Muscle layer of duodenum (tissue), 2 donors: ENCODE measurements around the gene FHL2.

Source experiments
- H3K27ac ChIP-seq: one replicate; pipeline ENCODE4 v1.7.0; 2013; ENCODE audit warnings: mild to moderate bottlenecking, low read length
- H3K27me3 ChIP-seq: one replicate; pipeline ENCODE4 v1.7.0; 2013; ENCODE audit warnings: low read depth, mild to moderate bottlenecking, control low read depth, low read length
- H3K36me3 ChIP-seq, 2 donors: one replicate each; pipeline ENCODE4 v1.7.0; 2013; ENCODE audit warnings: low read length in 2 of 2, control low read depth in 1 of 2, mild to moderate bottlenecking in 1 of 2; ENCODE audit not compliant: insufficient read depth in 2 of 2, control insufficient read depth in 1 of 2
- H3K4me1 ChIP-seq, 2 donors: one replicate each; pipeline ENCODE4 v1.7.0; 2013; ENCODE audit warnings: low read length in 2 of 2, mild to moderate bottlenecking in 2 of 2, control low read depth in 1 of 2, moderate library complexity in 1 of 2; ENCODE audit not compliant: insufficient read depth in 2 of 2, control insufficient read depth in 1 of 2
- H3K4me3 ChIP-seq, 2 donors: one replicate each; pipeline ENCODE4 v1.7.0; 2013; ENCODE audit warnings: low read length in 2 of 2, low read depth in 1 of 2, mild to moderate bottlenecking in 1 of 2
- H3K9me3 ChIP-seq, 2 donors: one replicate each; pipeline ENCODE4 v1.7.0; 2013; ENCODE audit warnings: low read length in 2 of 2, control low read depth in 1 of 2, mild to moderate bottlenecking in 1 of 2; ENCODE audit not compliant: control insufficient read depth in 1 of 2
- donor health status: healthy.

FHL2 gene

DNA sequence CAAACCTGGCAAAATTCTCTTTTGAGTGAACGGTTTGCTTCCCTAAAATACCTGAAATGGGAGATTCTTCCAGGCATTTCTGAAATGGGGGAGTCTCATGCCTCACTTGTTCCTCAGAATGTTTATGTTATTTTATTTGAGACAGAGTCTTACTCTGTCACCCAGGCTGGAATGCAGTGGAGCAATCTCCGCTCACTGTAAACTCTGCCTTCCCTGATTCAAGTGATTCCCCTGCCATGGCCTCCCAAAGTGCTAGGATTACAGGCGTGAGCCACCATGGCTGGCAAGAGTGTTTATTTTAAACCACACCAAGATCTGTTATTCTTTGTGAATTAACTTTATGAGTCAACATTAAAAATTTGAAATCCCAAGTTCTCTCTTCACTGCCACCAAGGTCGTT, 6.4 kb upstream of the FHL2 start:
- H3K27ac ChIP-seq = no peak overlapping the region
- no peaks in the 10 kb centered on the region for H3K36me3 ChIP-seq
- H3K9me3 ChIP-seq = no peaks in the 10 kb centered on the region
- peaks cover 6% of the 10 kb centered on the region in 2 donors for H3K4me1 ChIP-seq
- no peak overlapping the region for H3K4me3 ChIP-seq
- no peaks in the 10 kb centered on the region for H3K27me3 ChIP-seq

DNA sequence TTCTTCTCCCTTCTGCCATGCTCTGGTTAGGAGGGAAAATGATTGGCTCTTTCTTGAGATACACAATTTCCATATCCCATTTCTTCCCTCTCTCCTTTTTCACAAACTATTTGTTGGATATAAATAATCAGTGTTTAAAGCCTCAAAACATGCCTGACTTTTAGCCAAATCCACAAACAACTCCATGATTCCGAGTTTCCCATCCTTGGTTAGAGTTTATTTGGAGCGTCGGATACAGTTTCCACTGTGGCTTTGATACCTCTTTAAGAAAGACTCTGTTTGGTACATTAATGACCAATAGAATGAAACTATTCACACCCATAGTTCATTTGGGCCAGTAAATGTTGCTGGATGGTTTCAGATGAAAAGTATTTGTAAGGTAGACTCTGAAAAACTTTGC, 5.9 kb upstream of the FHL2 start:
- peak overlapping the region; percentile 37 for H3K27ac ChIP-seq
- no peaks in the 10 kb centered on the region for H3K27me3 ChIP-seq
- no peaks in the 10 kb centered on the region for H3K9me3 ChIP-seq
- H3K4me3 ChIP-seq = no peak overlapping the region
- peaks cover under 1 to 6% of the 10 kb centered on the region in 2 donors for H3K4me1 ChIP-seq
- H3K36me3 ChIP-seq = no peaks in the 10 kb centered on the region

DNA sequence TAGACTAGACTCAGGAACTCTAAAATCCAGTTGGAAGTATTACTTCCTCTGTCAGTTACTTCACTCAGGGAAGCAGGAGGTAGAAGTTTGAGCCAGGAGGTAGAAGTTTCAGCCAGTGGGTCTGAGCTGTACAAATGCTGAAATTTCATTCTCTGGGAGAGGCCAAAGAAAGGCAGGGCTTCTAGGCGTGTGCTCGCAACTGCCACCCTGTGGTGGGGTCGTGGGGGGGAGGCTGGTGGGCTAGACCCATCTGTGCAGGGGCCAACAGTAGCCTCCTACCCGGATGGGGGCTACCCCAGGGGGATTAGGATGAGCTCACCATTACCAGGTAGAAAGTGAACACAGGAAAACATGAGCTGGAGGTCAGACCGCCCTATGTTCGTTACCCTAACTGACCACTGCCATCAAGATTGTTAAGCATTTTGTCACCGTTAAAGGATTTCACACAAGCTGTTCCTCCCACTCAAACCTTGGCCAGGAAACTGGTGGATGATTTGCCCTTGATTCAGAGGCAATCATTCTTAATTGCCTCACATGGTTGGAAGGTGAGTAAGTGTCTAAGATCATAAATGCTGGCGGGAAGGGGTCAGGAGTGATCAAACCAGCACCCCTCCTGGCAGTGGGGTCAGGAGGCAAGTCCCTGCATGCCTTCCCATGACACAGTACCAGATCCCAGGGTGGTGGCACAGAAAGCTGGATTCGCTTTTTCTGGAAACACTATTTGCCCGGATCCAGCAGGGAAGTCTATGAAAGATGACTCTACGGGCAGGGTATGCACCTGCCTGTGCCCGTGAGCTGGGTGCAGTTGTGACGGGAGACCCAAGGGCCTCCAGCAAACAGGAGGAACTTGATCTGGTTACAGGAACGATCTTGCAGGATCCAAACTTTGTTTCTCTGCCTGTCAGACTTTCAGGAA, 5.2 kb upstream of the FHL2 start:
- Histone ChIP-seq H3K27ac (peak overlapping the region; percentile 48), H3K9me3 (no peaks in the 10 kb centered on the region), H3K4me1 (peaks cover 0 to 6% of the 10 kb centered on the region in 2 donors), H3K27me3 (no peaks in the 10 kb centered on the region), H3K36me3 (no peaks in the 10 kb centered on the region), H3K4me3 (no peak overlapping the region)

GRCh38 chr2:105403241-105403782, 4.5 kb upstream of the FHL2 start:
- H3K4me1 ChIP-seq = peaks cover 0 to 6% of the 10 kb centered on the region in 2 donors
- no peak overlapping the region for H3K4me3 ChIP-seq
- no peaks in the 10 kb centered on the region for H3K27me3 ChIP-seq
- H3K27ac ChIP-seq = peak overlapping the region; percentile 48
- H3K9me3 ChIP-seq = no peaks in the 10 kb centered on the region
- no peaks in the 10 kb centered on the region for H3K36me3 ChIP-seq

DNA sequence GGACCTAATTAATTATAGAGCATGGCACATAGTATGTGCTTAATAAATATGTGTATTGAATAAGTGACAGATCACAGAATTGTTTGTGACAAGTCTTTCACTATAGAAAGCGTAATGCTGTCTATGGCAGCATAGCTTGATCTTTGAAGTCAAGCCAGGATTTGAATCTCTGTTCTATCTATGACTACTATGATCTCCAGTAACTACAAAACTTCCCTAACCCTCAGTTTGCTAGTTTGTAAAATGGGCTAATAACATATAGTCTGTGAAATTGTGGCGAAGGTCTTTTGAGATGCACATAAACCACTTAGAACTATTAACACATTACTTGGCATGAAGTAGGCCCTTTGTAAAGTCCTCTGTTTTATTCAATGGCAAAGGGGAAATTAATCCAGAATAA, 4.0 kb upstream of the FHL2 start:
- Histone ChIP-seq H3K4me1 (peaks cover 0 to 6% of the 10 kb centered on the region in 2 donors), H3K27ac (peak overlapping the region; percentile 48), H3K9me3 (no peaks in the 10 kb centered on the region)

GRCh38 chr2:105401867-105402266, 3.0 kb upstream of the FHL2 start:
- H3K9me3 ChIP-seq = no peaks in the 10 kb centered on the region
- H3K4me1 ChIP-seq = peaks cover 2 to 6% of the 10 kb centered on the region in 2 donors
- no peaks in the 10 kb centered on the region for H3K36me3 ChIP-seq
- no peak overlapping the region for H3K27ac ChIP-seq
- H3K27me3 ChIP-seq = no peaks in the 10 kb centered on the region
- H3K4me3 ChIP-seq = no peak overlapping the region

More for the DNA sequence above, 4.0 kb upstream of the FHL2 start:
- no peaks in the 10 kb centered on the region for H3K36me3 ChIP-seq
- no peak overlapping the region for H3K4me3 ChIP-seq
- no peaks in the 10 kb centered on the region for H3K27me3 ChIP-seq

- Histone ChIP-seq H3K27ac (no peak overlapping the region), H3K9me3 (no peaks in the 10 kb centered on the region), H3K4me3 (no peak overlapping the region), H3K36me3 (no peaks in the 10 kb centered on the region), H3K27me3 (no peaks in the 10 kb centered on the region), H3K4me1 (peaks cover 7 to 9% of the 10 kb centered on the region in 2 donors)
Observed at GRCh38 chr2:105400138-105400540, 1.3 kb upstream of the FHL2 start.

GRCh38 chr2:105399207-105399861, 483 bp upstream of the FHL2 start:
- no peaks in the 10 kb centered on the region for H3K36me3 ChIP-seq
- H3K4me1 ChIP-seq = peaks cover 8 to 9% of the 10 kb centered on the region in 2 donors
- no peaks in the 10 kb centered on the region for H3K27me3 ChIP-seq
- no peaks in the 10 kb centered on the region for H3K9me3 ChIP-seq
- no peak overlapping the region for H3K27ac ChIP-seq
- H3K4me3 ChIP-seq = peak overlapping the region; percentile 81 to 84

DNA sequence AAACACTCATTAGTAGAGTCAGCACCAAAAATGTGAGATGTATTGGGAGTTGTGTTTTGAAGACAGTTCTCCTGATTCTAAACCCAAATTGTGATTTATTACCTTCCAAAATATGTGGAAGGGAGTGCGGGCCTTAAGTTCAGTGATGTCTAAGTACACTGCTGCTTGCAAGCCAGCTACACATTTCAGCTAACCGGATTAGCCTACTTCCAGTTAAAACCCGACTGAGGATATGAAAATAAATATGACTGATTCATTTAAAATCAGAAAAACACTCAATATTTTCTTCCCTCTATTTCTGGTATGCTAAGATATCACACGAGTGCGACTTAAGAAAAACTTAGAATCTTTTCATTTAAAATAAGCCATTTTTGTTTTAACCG, 907 bp downstream of the FHL2 start:
- Histone ChIP-seq H3K36me3 (no peaks in the 10 kb centered on the region), H3K27me3 (no peaks in the 10 kb centered on the region), H3K4me1 (peaks cover 3 to 20% of the 10 kb centered on the region in 2 donors), H3K9me3 (no peaks in the 10 kb centered on the region), H3K27ac (peak overlapping the region; percentile 92), H3K4me3 (peak overlapping the region; percentile 81 to 84)

- Histone ChIP-seq H3K36me3 (no peaks in the 10 kb centered on the region), H3K27ac (peak overlapping the region; percentile 92), H3K4me3 (peak overlapping the region; percentile 81 to 84), H3K27me3 (no peaks in the 10 kb centered on the region), H3K4me1 (peaks cover 3 to 23% of the 10 kb centered on the region in 2 donors), H3K9me3 (no peaks in the 10 kb centered on the region)
Observed at GRCh38 chr2:105397025-105397722, 1.7 kb downstream of the FHL2 start.
